IMR-90 (cell line): ENCODE results near the gene SLC6A6.

ENCODE experiments used
- BHLHE40 ChIP-seq: fragments of 150-350 bp; IDR thresholded peaks from 2 replicates; pipeline ENCODE4 v1.6.1; 2016; ENCODE audit warnings: mild to moderate bottlenecking, low read depth, low read length
- CHD1 ChIP-seq: IDR thresholded peaks from 2 replicates; pipeline ENCODE4 v1.6.1; 2012; ENCODE audit warnings: low read depth, low read length, improper control_type of control experiment
- CTCF ChIP-seq: conservative IDR thresholded peaks from 2 replicates; pipeline ENCODE4 v1.5.1; 2012; ENCODE audit warnings: mild to moderate bottlenecking, low read depth, low read length, improper control_type of control experiment
- MAFK ChIP-seq: IDR thresholded peaks from 2 replicates; pipeline ENCODE4 v1.6.1; 2012; ENCODE audit warnings: low read depth, low read length, improper control_type of control experiment
- RFX5 ChIP-seq: IDR thresholded peaks from 2 replicates; pipeline ENCODE4 v1.8.0; 2012; ENCODE audit warnings: low read depth, mild to moderate bottlenecking, low read length, moderate library complexity
- SMC3 ChIP-seq: fragments of 150-350 bp; IDR thresholded peaks from 2 replicates; pipeline ENCODE4 v1.6.1; 2016; ENCODE audit warnings: low read depth, mild to moderate bottlenecking, antibody characterized with exemption, low read length, moderate library complexity
- USF2 ChIP-seq: fragments of 150-350 bp; IDR thresholded peaks from 2 replicates; pipeline ENCODE4 v1.6.1; 2017; ENCODE audit warnings: mild to moderate bottlenecking, antibody characterized with exemption, low read length, low read depth

- TF ChIP-seq CTCF (no peak), SMC3 (no peak), RFX5 (no peak), USF2 (no peak), MAFK (no peak), BHLHE40 (no peak), CHD1 (no peak)
These were observed 104.4 kb downstream of the SLC6A6 start for GRCh38 chr3:14506626-14507304.
